SU-DHL-6 (cell line): ENCODE measurements around the gene TOM1.

ENCODE experiments used
- H2AFZ ChIP-seq: fragments of 200-600 bp; sonication (generic); 2 replicates; pipeline ENCODE4 v1.6.1; 2014; ENCODE audit warnings: low read depth, mild to moderate bottlenecking, moderate library complexity, mixed read lengths, antibody characterized with exemption, low read length; ENCODE audit not compliant: severe bottlenecking
- H3F3A ChIP-seq: fragments of 200-600 bp; shearing (Covaris generic); 2 replicates; pipeline ENCODE4 v1.6.0; 2016; ENCODE audit warnings: antibody characterized with exemption, mild to moderate bottlenecking; ENCODE audit not compliant: insufficient read depth
- H3K27ac ChIP-seq: fragments of 200-600 bp; sonication (generic); 2 replicates; pipeline ENCODE4 v1.5.1; 2016; ENCODE audit warnings: low read depth, mild to moderate bottlenecking, low read length, moderate library complexity, mixed read lengths
- H3K27me3 ChIP-seq: fragments of 200-600 bp; sonication (generic), shearing (Covaris generic); 2 replicates; pipeline ENCODE4 v1.6.0; 2014; ENCODE audit warnings: mild to moderate bottlenecking, low read length
- H3K36me3 ChIP-seq: fragments of 200-600 bp; sonication (generic); 2 replicates; pipeline ENCODE4 v1.6.1; 2014; ENCODE audit warnings: mild to moderate bottlenecking, low read length, mixed read lengths
- H3K4me2 ChIP-seq: fragments of 300-600, 200-600 bp; shearing (Covaris generic), sonication (generic); 2 replicates; pipeline ENCODE4 v1.6.0; 2014; ENCODE audit warnings: low read length, low read depth, mild to moderate bottlenecking; ENCODE audit not compliant: poor library complexity, severe bottlenecking
- H3K4me3 ChIP-seq: fragments of 200-600 bp; sonication (generic); 2 replicates; pipeline ENCODE4 v1.5.1; 2014; ENCODE audit warnings: antibody characterized with exemption, low read length, mild to moderate bottlenecking, mixed read lengths; ENCODE audit not compliant: insufficient read depth, poor library complexity, severe bottlenecking
- H3K79me2 ChIP-seq: fragments of 200-600 bp; sonication (generic); 2 replicates; pipeline ENCODE4 v1.6.1; 2014; ENCODE audit warnings: mild to moderate bottlenecking, low read length, moderate library complexity; ENCODE audit not compliant: insufficient read depth
- H3K9ac ChIP-seq: fragments of 200-600 bp; sonication (generic); 2 replicates; pipeline ENCODE4 v1.7.0; 2014; ENCODE audit warnings: mild to moderate bottlenecking, low read length
- H3K9me2 ChIP-seq: fragments of 200-600 bp; sonication (generic); replicated peaks from 2 replicates; pipeline ENCODE4 v1.6.1; 2014; ENCODE audit warnings: low read length; ENCODE audit not compliant: insufficient read depth
- H3K9me3 ChIP-seq: fragments of 200-600 bp; sonication (generic); 2 replicates; pipeline ENCODE4 v1.6.1; 2014; ENCODE audit warnings: low read length, mixed read lengths; ENCODE audit not compliant: insufficient read depth
- H4K20me1 ChIP-seq: fragments of 200-600 bp; sonication (generic); 2 replicates; pipeline ENCODE4 v1.6.1; 2014; ENCODE audit warnings: low read depth, mild to moderate bottlenecking, antibody characterized with exemption, low read length, moderate library complexity, mixed read lengths
- CTCF ChIP-seq: fragments of 200-600 bp; sonication (generic); IDR thresholded peaks from one replicate; pipeline ENCODE4 v1.5.1; 2017; ENCODE audit warnings: antibody characterized with exemption, mild to moderate bottlenecking, low read length, moderate library complexity; ENCODE audit not compliant: insufficient read depth, poor library complexity, severe bottlenecking
- EZH2phosphoT487 ChIP-seq: fragments of 200-600 bp; sonication (generic), shearing (Covaris generic); conservative IDR thresholded peaks from 2 replicates; pipeline ENCODE4 v1.6.1; 2018; ENCODE audit warnings: mild to moderate bottlenecking, antibody characterized with exemption, low read length, moderate library complexity, mixed read lengths

The TOM1 gene

GRCh38 chr22:35369996-35370395 is 70.3 kb downstream of the TOM1 start:
- no peak for TF ChIP-seq CTCF
- no peak for TF ChIP-seq EZH2phosphoT487
- Histone ChIP-seq H3K27me3 (no peaks in the 10 kb centered on the region), H3K4me2 (no peak overlapping the region), H3K27ac (no peak overlapping the region), H4K20me1 (no peaks in the 10 kb centered on the region), H3K9me2 (no peaks in the 10 kb centered on the region), H3K9ac (no peak overlapping the region), H3K36me3 (no peaks in the 10 kb centered on the region), H3K9me3 (no peaks in the 10 kb centered on the region), H3K79me2 (no peaks in the 10 kb centered on the region), H2AFZ (no peak overlapping the region), H3F3A (0 out of 2 replicates have a peak, but pooled peaks cover 6% of the 10 kb centered on the region), H3K4me3 (no peak overlapping the region)

GRCh38 chr22:35373781-35374180 is 74.1 kb downstream of the TOM1 start:
- Histone ChIP-seq H3K79me2 (no peaks in the 10 kb centered on the region), H3K27ac (no peak overlapping the region), H3K27me3 (no peaks in the 10 kb centered on the region), H3K36me3 (no peaks in the 10 kb centered on the region), H3K4me2 (no peak overlapping the region), H3K9me2 (no peaks in the 10 kb centered on the region), H3K4me3 (no peak overlapping the region), H3K9ac (no peak overlapping the region), H4K20me1 (no peaks in the 10 kb centered on the region), H2AFZ (no peak overlapping the region), H3K9me3 (no peaks in the 10 kb centered on the region), H3F3A (0 out of 2 replicates have a peak, but pooled peaks cover 3% of the 10 kb centered on the region)
- TF ChIP-seq CTCF (no peak), EZH2phosphoT487 (no peak)

GRCh38 chr22:35375031-35375430 is 75.3 kb downstream of the TOM1 start:
- H3K27ac ChIP-seq: no peak overlapping the region
- no peaks in the 10 kb centered on the region for H3K9me3 ChIP-seq
- H3K36me3 ChIP-seq: no peaks in the 10 kb centered on the region
- no peak overlapping the region for H3K4me2 ChIP-seq
- no peaks in the 10 kb centered on the region for H3K79me2 ChIP-seq
- H3K9ac ChIP-seq: no peak overlapping the region
- no peak overlapping the region for H2AFZ ChIP-seq
- H3K9me2 ChIP-seq: no peaks in the 10 kb centered on the region
- 0 out of 2 replicates have a peak, but pooled peaks cover 3% of the 10 kb centered on the region for H3F3A ChIP-seq
- TF ChIP-seq CTCF (no peak), EZH2phosphoT487 (no peak)
- H4K20me1 ChIP-seq: no peaks in the 10 kb centered on the region
- H3K27me3 ChIP-seq: no peaks in the 10 kb centered on the region
- H3K4me3 ChIP-seq: no peak overlapping the region
